Dedifferentiated amniotic fluid mesenchymal stem cell (primary cell): ENCODE data around the gene PKIG.

ENCODE experiments used
- DNase-seq: peaks from one replicate; pipeline ENCODE4 v3.0.0-alpha.2; 2016; ENCODE audit errors: extremely low spot score

Gene PKIG

DNA sequence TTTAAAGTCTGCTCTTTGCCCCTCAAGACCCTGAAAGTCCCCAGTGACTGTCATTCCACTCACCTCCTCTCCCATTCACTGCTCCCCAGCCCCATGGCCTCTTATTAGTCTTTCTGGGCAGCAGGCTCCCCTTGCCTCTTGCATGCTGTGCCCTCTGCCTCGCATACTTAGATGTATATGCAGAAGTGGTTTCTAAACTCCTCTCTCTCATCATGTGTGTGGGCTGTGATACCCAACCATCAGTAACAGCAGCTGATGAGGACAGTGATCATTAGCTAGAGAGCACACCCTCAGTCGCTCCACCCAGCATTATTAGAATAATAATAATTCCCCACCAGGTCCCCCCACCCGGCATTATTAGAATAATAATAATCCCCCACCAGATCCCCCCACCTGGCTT lies 14.5 kb downstream of the PKIG start:
- no peak for DNase-seq

DNA sequence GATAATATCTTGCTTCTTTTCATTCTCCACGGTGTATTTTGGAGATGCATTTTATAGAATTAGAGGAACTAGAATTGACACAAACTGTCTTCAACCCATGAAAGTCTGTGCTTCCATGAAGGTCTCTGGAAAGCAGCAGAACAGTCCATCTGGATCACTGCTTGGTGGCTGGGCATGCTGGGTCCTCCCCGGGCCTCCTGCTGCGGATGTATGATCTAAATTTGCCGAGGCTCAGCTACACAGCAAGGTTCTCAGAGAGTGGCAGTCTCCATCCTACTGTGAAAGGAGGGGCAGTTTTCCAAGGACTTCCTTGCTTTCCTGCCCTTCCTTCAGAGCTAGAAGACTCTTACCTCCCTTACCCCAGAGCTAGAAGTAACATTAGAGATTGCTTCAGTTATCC lies 15.1 kb downstream of the PKIG start:
- no peak for DNase-seq

DNA sequence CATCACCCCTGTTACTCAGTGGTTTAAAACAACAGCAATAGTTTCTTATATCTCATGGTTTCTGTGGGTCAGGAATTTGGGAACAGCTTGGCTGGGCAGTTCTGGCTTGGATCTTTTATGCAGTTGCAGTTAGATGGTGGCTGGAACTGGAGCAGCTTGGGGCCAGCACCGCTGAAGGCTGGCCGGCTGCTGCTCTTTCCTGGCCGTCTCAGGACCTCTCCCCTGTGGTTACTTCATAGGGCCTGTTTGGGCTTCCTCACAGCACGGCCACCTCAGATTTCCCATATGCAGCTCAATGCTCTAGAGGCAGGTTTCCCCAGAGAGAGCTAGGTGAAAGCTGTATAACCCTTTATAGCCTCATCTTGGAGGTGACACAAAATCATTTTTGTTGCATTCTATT lies 15.6 kb downstream of the PKIG start:
- no peak for DNase-seq

DNA sequence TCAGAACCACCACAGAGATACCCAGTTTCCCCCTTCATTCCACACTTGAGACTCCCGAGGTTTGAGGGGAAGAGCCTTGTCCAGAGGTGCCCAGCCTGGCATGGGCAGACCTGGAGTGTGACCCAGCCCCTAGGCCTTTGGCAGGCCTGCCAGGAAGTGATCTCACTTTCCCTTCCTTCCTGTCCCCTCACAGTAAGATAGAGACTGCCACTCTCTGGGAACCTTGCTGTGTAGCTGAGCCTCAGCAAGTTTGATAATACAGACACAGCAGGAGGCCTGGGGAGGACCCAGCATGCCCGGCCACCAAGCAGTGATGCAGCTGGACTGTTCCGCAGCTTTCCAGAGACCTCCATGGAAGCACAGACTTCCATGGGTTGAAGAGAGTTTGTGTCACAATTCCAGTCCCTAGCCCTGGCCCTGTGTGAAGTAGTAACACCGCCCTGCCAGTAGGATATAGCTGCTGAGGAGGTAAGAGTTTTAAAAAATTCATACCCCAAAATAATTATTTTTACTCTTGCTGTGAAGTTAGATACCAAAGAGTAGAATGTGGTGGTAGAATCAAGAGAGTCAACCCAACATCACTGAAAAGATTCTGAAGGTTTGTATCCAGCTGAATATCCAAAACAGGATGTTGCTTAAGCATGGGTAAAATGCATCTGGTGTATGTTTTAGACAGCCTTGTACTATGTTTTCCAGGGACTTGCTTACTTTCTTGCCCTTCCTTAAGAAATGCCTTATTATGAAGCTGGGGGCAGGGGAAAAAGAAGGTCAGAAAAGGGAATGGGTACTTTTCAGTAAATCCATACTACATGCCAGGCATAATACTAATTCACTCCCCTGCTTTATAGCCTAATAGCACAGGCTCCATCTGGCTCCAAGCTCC lies 16.3 kb downstream of the PKIG start:
- no peak for DNase-seq

DNA sequence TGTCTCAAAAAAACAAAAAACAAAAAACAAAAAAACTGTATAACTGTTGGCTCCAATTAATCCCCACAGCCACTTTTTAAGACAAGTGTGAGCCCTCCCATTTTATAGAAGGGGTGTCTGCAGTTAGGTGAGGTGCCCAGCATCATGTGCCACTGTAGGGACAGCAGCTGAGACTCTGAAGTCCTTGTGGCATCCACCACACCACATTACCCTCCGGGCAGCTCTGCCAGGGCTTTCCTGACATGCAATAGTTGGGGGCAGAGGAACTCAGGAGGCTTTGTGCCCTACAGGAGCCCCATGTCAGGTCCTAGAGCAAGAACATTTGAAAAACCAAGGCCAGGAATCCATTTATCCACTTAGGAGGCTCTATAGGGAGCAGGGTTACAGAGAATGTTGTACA lies 17.3 kb downstream of the PKIG start:
- no peak for DNase-seq

DNA sequence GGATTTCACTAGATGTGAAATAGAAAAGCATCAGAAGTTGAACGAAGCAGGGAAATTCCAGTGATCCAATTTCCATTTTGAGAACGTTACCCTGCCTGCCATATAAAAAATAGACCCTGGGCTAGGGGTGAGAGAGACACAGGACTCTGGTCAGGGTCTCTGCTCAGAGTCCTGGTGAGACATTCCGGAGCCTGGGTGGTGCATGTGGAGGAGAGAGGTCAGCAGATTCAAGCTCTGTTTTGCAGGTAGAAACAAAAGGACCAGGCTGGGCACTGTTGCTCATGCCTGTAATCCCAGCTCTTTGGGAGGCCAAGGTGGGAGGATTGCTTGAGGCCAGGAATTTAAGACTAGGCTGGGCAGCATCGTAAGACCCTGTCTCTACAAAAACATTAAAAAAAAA lies 17.9 kb downstream of the PKIG start:
- no peak for DNase-seq

DNA sequence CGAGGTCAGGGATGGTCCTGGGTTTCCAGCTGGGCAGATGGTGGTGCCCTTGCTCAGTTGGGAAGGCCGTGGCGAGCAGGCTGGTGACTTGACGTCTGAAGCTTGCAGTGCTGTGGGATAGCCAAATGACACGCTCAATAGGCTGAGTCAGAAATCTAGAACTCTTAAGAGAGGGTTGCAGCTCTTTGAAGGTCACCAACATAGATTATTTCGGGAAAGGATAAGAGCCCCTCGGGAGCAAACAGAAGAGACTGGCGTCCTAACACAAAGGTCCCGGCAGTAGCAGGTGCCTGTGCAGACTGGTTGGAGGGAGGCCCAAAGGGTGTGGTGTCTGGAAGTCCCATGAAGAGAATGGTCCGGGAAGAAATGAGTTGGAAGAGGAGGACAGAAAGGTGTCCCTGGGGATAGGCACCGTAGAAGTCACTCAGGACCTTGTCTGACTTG lies 18.4 kb downstream of the PKIG start:
- no peak for DNase-seq

DNA sequence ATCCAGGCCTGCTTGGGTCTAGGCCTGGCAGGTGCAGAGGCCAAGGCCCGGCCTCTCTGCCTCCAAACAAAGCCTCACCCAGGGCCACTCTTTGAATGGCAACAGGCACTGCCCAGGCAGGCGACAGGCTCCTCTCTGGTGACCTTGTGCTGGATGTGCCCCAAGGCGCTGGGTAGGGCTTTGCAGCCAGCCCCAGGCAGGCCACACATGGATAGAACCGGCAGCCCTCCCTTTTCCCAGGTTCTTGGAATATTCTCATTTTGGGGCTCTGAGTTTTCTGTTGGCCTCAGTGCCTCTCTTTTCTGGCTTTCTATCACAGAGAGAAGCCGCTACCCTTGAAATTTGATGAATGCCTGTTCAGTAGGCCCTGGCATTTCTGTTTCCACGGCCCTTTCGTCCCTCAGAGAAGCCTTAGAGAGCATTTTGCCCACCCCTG lies 18.9 kb downstream of the PKIG start:
- no peak for DNase-seq

DNA sequence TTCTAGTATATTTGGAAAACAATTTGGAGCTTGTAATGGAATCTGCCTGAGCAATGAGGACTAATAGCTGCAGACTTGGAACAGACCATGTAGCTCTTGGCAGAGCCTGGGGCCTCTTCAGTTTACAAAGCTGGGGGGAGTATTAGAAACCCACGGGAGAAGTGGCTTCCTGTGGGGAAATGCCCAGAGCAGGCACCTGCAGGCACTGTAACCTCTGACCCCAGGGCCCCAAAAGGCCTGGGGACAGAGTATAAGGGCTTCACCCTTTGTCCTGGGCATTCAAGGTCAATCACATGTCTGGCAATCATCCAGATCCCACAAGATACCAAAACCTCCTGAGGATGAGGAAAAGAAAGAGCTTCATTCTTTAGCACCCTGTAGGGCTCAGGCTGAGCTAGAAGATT lies 19.4 kb downstream of the PKIG start:
- peak; percentile 70 for DNase-seq

DNA sequence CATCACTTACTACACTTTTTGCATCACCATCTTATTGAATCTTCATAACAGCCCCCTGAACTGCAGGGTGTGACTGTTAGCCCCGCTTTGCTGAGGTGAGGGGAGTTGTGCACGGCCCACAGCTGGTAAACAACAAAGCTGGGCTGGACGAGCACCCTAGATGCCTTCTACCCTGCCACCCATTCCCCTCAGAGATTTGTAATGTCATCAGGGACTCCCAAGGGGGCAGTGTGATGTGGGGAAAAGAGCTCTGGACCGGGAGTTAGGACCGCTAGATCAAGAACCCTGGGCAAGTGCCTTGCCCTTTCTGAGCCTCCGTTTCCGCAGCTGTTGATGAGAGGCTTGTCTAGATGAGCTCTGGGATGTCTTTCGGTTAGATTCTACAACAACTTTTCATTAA lies 20.9 kb downstream of the PKIG start:
- no peak for DNase-seq

DNA sequence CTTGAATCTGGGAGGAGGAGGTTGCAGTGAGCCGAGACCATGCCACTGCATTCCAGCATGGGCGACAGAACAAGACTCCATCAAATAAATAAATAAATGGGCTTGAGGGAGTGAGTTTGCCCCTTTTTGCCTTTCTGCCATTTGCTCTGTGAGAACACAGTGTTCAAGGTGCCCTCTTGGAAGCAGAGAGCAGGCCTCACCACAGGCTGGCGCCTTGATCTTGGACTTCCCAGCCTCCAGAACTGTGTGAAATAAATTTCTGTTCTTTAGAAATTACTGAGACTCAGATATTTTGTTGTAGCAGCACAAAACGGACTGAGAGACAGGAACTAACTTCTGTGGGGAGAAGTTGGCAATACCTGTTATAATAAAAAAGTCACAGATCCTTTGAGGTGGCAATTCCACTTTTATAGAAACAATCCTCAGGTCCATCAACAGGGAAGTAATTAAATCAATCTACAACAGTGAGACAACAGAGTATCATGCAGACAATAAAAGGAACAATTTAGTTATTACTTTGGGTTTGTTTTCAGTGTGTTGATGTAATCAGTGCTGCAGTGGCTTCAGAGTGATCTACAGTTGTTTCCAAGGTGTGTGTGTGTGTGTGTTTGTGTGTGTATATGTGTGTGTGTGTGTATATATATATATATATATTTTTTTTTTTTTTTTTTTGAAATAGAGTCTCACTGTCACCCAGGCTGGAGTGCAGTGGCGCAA lies 24.5 kb downstream of the PKIG start:
- no peak for DNase-seq

DNA sequence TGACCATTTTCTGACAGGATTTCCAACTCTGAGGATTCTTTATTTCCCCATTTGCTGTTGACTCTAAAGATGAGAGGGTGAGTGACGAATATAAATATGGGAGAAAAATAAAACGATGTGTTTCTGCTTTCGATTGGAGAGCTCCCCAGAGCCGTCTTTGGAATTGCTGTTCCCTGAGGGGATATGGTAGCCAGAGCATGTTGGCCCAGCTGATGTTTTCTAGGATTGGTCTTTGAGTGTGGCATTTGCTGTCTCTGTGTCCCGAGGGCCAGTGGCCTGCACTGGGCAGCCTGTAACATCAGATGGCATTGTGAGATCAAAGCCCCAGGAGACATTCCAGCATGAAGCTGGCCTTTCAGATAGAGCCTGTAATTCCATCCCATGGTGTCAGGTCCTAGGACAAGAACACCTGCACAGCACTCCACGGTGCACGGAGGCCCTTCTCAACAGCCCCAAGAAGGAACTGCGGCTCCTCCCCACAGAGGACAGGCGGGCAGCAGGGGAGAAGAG lies 26.7 kb downstream of the PKIG start:
- DNase-seq, result no peak

DNA sequence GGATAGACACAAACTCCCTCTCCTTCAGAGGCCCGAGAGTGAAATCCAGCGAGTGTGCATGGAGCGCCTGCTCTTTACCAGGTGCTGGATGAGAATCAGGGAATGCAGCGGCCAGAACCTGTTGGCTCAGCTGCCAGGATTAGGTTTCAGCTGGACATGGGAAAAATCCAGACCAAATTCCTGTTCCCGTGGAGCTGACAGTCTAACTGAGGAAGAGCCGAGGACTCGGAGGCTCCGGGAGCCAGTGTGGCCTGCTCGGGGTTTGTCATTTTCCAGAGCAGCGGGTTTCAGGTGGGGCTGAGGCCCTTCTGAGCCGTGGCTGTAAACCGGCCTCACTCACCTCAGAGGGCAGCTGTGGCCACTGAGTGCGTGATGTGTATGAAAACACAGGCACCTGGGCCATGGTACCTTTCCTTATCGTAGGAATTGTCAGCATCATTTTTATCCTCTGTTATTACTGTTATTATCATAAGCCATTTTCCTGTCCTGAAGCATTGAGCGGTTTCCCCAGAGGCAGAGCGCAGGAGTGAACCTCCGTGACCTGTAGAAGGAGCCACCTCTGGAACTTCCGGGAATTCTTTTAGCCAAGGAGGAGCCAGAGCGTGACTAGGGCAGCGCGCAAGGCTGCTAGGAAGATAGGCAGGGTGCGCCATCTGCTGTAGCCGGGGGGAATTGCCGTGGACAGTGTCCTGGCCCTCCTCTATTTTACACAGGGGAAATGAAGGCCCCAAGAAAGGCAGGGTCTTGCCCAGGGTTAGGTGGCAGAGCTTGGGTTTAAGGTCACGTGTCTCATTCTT lies 27.3 kb downstream of the PKIG start:
- peak; percentile 84 for DNase-seq

DNA sequence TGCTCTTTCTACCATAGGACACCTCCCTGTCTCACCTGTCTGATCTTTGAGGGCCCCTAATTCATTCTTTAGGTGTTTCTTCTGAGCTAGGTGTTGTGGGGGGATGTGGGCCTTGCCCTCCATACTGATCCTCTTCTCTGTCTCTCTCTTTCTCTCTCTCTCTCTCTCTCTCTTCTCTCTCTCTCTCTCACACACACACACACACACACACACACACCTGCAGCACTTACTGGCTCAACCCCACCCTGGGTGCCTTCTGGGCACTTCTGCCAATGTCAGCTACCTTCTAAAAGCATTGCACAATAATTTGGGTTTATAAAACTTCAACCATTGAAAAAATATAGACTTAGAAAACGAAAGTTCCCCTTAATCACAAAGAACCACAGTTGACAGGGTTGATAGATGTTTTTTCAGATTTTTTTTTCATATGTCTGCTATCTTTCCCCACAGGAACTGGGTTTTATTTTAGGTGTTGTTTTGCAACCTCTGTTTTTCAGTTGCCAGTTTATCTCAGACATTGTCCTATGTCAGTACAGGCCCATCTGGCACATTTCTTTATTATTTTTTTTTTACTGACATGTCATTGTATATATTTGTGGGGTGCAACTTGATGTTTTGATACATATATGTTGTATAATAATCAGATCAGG lies 28.1 kb downstream of the PKIG start:
- no peak for DNase-seq

DNA sequence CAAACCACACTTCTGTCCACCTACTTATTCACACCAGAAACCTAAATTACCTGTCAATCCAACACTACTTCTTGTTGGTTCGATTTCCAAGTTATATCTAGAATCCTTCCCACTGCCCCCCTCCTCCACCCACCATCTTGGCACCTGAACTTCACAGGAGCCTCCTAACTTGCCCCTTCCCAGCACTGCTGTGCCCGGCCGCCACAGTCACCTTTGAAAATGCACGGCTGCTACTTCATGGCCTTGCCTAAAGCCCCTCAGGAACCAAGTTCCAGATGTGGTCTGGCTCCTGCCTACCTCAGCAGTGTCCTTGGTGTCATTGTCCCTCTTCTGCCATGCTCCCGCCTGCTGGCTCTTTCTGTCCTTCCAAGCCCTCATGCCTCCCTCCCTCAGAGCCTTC lies 31.2 kb downstream of the PKIG start:
- no peak for DNase-seq

DNA sequence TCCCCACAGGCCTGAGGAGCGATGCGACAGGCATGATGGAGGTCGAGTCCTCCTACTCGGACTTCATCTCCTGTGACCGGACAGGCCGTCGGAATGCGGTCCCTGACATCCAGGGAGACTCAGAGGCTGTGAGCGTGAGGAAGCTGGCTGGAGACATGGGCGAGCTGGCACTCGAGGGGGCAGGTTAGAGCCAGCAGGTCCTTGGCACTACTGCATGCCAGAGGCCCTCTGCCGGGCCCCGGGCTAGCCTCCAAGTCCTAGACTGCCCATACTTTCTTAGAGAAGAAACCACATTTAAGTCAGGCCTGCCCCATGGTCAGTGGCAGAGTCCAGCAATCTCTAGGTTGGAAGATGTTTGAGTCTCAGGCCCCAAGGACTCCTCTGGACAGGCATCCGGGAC lies 32.1 kb downstream of the PKIG start:
- no peak for DNase-seq

DNA sequence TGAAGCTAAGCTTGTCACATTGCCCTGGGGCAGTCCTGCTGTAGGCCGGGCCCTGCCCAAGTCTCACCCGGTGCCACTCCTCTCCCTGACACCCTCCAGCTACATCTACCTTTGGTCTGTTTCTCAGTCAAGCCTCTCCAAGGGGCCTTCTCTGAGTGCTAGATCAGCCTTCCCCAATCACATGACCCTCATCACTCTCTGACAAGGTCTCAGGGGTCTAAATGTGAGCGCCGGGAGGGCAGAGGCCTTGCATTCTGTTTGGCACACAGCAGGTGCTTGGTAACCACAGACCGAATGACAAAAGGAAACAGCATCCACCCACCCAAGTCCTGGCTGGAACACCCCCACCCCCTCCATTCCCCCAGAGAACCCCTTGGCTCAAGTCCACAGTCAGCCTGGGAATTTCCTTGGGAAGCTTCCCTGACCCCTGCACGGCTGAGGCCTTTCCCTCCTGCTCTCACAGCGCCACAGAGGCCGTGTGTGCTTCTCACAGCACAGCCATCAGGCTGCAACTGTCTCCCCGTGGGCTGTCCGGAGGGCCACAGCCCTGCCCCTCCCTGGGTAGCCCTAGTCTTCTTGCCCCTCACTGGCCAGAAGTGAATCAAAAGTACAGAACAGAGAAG lies 32.9 kb downstream of the PKIG start:
- DNase-seq, result no peak

DNA sequence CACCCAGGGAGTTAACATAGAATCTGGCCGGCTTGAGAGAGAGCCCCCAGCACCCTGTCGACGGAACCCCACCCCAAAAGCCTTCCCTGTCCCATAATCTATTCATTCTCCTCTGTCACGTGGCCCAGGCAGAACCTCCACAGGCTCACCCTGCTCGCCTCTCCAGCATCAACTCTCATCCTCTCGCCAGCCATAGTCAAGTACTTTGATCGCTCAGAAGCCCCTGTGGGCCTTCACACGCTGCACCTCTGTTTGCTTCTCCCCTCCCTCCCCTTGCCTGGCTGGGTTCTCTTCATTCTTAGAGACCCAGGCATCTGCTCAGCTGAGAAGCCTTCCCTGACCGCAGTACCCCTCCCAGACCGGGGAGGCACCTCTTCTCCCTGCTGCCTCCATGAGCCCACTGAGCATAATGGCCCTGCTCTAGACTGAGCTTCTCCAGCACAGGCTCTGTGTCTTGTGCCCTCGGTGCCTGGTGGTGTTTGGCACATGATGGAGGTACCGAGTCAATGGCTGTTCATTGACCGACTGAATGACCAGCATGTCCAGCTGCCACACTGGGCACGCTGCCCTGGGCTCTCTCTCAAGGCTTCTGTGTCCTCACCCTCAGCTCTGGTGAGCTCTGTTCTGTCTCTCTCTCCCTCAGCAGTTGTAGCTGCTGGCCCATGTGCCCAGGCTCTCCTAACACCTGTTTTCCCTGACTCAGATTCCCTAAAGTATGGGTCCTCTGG lies 33.7 kb downstream of the PKIG start:
- no peak for DNase-seq

DNA sequence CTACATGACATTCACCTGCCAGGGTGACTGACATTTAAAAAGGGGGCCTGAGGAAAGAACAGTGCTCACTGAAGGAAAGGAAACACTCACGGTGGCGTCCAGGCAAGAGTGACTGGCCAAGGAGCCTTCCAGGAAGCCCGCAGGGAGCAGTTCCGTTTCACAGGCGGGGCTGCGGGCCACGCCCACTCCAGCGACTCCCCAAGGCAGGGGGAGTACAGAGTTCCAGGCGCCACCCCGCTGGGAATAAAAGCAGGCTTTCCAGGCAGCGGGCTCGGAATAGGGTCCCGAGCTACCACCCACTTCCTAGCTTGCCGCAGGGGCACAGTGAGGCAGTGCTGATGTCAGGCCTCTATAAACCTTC lies 34.2 kb downstream of the PKIG start:
- no peak for DNase-seq

DNA sequence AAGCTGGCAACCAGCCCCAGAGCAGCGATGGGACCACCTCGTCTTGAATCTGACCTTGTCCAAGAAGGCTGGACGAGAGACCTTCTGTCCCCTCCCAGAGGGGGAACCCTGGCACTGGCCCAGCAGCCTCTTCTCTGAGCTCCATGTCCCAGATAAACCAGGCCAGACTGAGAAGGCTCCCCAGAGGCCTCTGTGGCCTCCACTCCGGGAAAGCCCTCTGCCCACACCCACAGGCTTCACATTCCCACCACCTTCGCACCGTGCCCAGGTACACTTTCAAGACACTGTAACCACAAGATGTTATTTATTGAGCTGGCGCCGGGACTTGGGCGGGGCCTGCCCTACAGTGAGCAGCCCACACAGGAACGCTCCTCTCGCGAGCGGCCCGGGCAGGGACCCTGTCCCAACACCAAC lies 35.9 kb downstream of the PKIG start:
- DNase-seq, result no peak

DNA sequence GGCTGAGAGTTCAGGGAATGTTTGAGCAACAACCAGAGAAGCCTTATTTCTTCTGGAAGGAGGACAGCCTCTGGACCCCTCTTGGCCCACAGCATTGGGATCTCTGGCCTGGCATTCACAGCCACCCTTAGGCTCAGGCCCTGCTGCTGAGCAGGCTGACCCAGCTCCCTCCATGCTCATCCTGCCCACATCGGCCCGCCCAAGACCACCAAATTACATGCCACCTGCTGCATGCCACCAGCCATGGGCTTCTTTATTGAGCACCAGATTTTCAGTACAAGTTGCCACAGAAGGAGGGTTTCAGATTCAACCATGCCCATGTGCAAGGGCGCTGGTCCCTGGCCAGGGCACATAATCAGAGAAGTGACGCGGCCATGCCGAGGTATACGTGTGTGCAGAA lies 36.9 kb downstream of the PKIG start:
- no peak for DNase-seq
